Mesothelial cell of epicardium (in vitro differentiated cells): ENCODE data around the gene HSD17B10. TPM values are rescaled to one million over a fixed set of nuclear protein-coding genes. Genes with fewer than 3 reads are reported as not detected.
"Not testable (repeated sequence)": the region's sequence is repeated elsewhere in the genome, so short reads cannot be mapped to it uniquely, and the experiment has no call there.

Source experiments
- DNase-seq, 2 experiments: peaks; one replicate each; pipeline ENCODE4 v3.0.0; 2021; ENCODE audit warnings: low spot score in 2 of 2; ENCODE audit not compliant: unreplicated experiment in 2 of 2
- H3K27ac Mint-ChIP-seq: 2 replicates; pipeline ENCODE4 v1.8.0; 2021; ENCODE audit warnings: mixed read lengths
- H3K27me3 Mint-ChIP-seq: 2 replicates; pipeline ENCODE4 v1.8.0; 2021; ENCODE audit warnings: low read depth, mixed read lengths
- H3K36me3 Mint-ChIP-seq: 2 replicates; pipeline ENCODE4 v1.8.0; 2021; ENCODE audit warnings: mixed read lengths
- H3K4me1 Mint-ChIP-seq: 2 replicates; pipeline ENCODE4 v1.8.0; 2021; ENCODE audit warnings: mixed read lengths
- H3K4me3 Mint-ChIP-seq: 2 replicates; pipeline ENCODE4 v1.8.0; 2021; ENCODE audit warnings: mild to moderate bottlenecking, moderate library complexity, mixed read lengths
- H3K9me3 Mint-ChIP-seq: 2 replicates; pipeline ENCODE4 v1.8.0; 2021; ENCODE audit warnings: mixed read lengths
- CTCF ChIP-seq: fragments of 200-600 bp; sonication (generic); IDR thresholded peaks from one replicate; pipeline ENCODE4 v1.5.0; 2021; ENCODE audit warnings: antibody characterized with exemption; ENCODE audit not compliant: unreplicated experiment
- total RNA-seq: library from RNA; stranded (reverse); gene quantifications from 3 replicates; pipeline ENCODE4 v1.2.1, GENCODE V29; 2021

Gene HSD17B10
- total RNA-seq, 1 donor from 2014 or later, result 65.8 TPM

- no peak for DNase-seq
- Mint-ChIP-seq H3K36me3 (no peaks in the 10 kb centered on the region), H3K27ac (no peak overlapping the region), H3K4me3 (no peak overlapping the region), H3K4me1 (no peaks in the 10 kb centered on the region), H3K27me3 (peaks cover 18% of the 10 kb centered on the region), H3K9me3 (peaks cover 30% of the 10 kb centered on the region)
- no peak for TF ChIP-seq CTCF
These were observed 42.2 kb upstream of the HSD17B10 start for GRCh38 chrX:53476371-53476770.

GRCh38 chrX:53474707-53475106, 40.5 kb upstream of the HSD17B10 start:
- no peak for DNase-seq

GRCh38 chrX:53471346-53471745, 37.2 kb upstream of the HSD17B10 start:
- H3K4me1 Mint-ChIP-seq, result no peaks in the 10 kb centered on the region
- DNase-seq, result no peak
- no peak for TF ChIP-seq CTCF
- H3K27me3 Mint-ChIP-seq, result peaks cover 18% of the 10 kb centered on the region
- no peak overlapping the region for H3K27ac Mint-ChIP-seq
- peaks cover 25% of the 10 kb centered on the region for H3K9me3 Mint-ChIP-seq
- no peaks in the 10 kb centered on the region for H3K36me3 Mint-ChIP-seq
- no peak overlapping the region for H3K4me3 Mint-ChIP-seq

More at GRCh38 chrX:53474707-53475106, 40.5 kb upstream of the HSD17B10 start:
- H3K4me3 Mint-ChIP-seq, result no peak overlapping the region
- H3K9me3 Mint-ChIP-seq, result peaks cover 37% of the 10 kb centered on the region
- no peak for TF ChIP-seq CTCF
- no peak overlapping the region for H3K27ac Mint-ChIP-seq
- no peaks in the 10 kb centered on the region for H3K4me1 Mint-ChIP-seq
- H3K27me3 Mint-ChIP-seq, result peaks cover 16% of the 10 kb centered on the region
- no peaks in the 10 kb centered on the region for H3K36me3 Mint-ChIP-seq

- not testable (repeated sequence) for DNase-seq, H3K36me3 Mint-ChIP-seq, H3K27ac Mint-ChIP-seq, H3K4me1 Mint-ChIP-seq, H3K4me3 Mint-ChIP-seq
- H3K9me3 Mint-ChIP-seq, result peaks cover 19% of the 10 kb centered on the region
- H3K27me3 Mint-ChIP-seq, result peaks cover 15% of the 10 kb centered on the region
These were observed 34.5 kb upstream of the HSD17B10 start for GRCh38 chrX:53468659-53469058.

- DNase-seq, result no peak
- H3K4me1 Mint-ChIP-seq, result no peaks in the 10 kb centered on the region
- H3K27me3 Mint-ChIP-seq, result peaks cover 9% of the 10 kb centered on the region
- H3K4me3 Mint-ChIP-seq, result no peak overlapping the region
- H3K36me3 Mint-ChIP-seq, result no peaks in the 10 kb centered on the region
- H3K9me3 Mint-ChIP-seq, result peaks cover 21% of the 10 kb centered on the region
- no peak overlapping the region for H3K27ac Mint-ChIP-seq
- no peak for TF ChIP-seq CTCF
These were observed 23.9 kb upstream of the HSD17B10 start for GRCh38 chrX:53458082-53458481.

GRCh38 chrX:53456254-53456653, 22.1 kb upstream of the HSD17B10 start:
- no peak overlapping the region for H3K27ac Mint-ChIP-seq
- no peak overlapping the region for H3K4me3 Mint-ChIP-seq
- H3K36me3 Mint-ChIP-seq, result no peaks in the 10 kb centered on the region
- no peak for TF ChIP-seq CTCF
- H3K9me3 Mint-ChIP-seq, result peaks cover 20% of the 10 kb centered on the region
- no peaks in the 10 kb centered on the region for H3K4me1 Mint-ChIP-seq
- DNase-seq, result no peak
- peaks cover 8% of the 10 kb centered on the region for H3K27me3 Mint-ChIP-seq
